NCI-H524 treated with DMSO at 0.1 percent for 48 hours (cell line): ENCODE results near the gene TRAPPC2L.

ENCODE experiments used
- DNase-seq: peaks from one replicate; lab custom pipeline; 2025; lab: John Stamatoyannopoulos, UW

TRAPPC2L gene

GRCh38 chr16:88856828-88857727, at the start of gene TRAPPC2L, which contains the start of gene GALNS:
TSS of gene TRAPPC2L (plus strand) at chr16:88857127. CDS start at chr16:88857151, 24 bp downstream.
TSS of gene GALNS (minus strand) at chr16:88856947. CDS start at chr16:88856877, 70 bp downstream.
- peak; percentile 73 for DNase-seq

DNA sequence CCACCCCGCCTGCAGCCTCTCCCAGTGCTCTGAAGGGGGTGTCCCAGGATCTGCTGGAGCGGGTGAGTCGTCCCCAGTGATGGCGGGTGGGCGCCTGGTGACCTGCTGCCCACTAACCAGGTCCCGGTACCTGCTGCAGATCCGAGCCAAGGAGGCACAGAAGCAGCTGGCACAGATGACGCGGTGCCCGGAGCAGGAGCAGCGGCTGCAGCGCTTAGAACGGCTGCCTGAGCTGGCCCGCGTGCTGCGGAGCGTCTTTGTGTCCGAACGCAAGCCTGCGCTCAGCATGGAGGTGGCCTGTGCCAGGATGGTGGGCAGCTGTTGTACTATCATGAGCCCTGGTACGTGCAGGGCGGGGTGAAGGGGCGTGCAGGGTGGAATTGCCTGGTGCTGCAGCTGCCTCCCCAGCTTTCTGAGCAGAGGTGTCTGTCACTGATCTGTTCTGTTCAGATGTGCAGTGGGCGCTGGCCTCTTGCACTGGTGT, 49.7 kb upstream of the TRAPPC2L start:
- no peak for DNase-seq

DNA sequence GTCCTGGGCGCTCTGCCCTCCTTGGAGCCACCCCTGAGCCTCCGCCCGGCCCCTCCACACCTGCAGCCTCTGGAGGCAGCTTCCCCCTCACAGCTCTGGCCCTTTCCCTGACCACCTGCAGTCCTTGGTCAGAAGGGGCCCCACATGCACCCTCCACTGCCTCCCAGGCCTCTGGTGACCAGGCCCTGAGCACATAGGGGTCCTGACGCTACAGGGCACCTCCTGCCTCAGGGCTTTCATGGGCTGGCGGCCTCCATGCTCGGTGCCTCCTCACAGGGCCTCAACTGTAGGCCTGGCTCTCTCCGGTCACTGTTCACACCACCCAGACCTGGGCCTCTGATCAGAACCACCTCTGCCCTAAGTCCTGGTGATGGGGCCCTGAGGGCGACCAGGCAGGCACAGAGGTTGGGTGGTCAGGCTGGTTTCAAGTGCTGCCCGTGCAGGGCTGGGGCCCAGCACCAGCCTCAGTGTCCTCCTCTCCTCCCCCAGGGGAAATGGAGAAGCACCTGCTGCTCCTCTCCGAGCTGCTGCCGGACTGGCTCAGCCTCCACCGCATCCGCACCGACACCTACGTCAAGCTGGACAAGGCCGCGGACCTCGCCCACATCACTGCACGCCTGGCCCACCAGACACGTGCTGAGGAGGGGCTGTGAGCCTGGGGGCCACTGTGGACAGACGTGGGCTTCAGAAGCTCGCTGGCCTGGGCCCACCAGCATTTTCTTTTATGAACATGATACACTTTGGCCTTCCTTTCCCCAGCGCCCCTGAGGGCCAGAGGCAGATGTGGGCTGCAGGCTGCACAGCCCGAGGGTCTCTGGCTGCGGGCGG, 49.1 kb upstream of the TRAPPC2L start:
- DNase-seq = no peak

- no peak for DNase-seq
These were observed 47.8 kb upstream of the TRAPPC2L start for GRCh38 chr16:88809068-88809675.

DNA sequence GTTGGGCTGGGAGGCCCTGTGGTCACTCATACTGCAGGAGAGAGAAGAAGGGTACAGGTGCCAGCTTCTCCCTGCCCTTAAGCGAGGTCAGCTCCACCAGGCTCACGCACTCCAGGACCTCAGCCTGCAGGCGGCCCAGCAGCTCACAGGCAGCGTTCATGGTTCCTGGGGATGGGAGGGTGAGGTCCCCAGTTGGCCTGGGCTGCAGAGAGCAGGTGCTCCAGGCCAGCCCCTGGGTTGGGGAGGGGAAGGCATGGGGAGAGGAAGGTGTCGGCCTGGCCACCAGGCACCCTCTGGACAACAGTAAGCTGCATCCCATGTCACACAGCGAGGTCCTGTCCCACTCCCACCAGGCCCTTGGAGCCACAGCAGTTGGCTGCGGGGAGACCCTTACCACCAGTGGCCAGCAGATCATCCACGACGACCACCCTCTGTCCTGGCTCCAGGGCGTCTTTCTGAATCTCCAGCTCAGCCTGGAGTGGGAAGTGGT, 47.2 kb upstream of the TRAPPC2L start:
- no peak for DNase-seq

GRCh38 chr16:88810166-88810911, 46.6 kb upstream of the TRAPPC2L start:
- no peak for DNase-seq

GRCh38 chr16:88810912-88811768, 45.8 kb upstream of the TRAPPC2L start:
- DNase-seq = peak; percentile 13

GRCh38 chr16:88811769-88812512, 45.0 kb upstream of the TRAPPC2L start, which contains the start of gene APRT:
TSS of gene APRT (minus strand) at chr16:88811928. CDS start at chr16:88811899, 29 bp downstream.
- DNase-seq = peak; percentile 37

DNA sequence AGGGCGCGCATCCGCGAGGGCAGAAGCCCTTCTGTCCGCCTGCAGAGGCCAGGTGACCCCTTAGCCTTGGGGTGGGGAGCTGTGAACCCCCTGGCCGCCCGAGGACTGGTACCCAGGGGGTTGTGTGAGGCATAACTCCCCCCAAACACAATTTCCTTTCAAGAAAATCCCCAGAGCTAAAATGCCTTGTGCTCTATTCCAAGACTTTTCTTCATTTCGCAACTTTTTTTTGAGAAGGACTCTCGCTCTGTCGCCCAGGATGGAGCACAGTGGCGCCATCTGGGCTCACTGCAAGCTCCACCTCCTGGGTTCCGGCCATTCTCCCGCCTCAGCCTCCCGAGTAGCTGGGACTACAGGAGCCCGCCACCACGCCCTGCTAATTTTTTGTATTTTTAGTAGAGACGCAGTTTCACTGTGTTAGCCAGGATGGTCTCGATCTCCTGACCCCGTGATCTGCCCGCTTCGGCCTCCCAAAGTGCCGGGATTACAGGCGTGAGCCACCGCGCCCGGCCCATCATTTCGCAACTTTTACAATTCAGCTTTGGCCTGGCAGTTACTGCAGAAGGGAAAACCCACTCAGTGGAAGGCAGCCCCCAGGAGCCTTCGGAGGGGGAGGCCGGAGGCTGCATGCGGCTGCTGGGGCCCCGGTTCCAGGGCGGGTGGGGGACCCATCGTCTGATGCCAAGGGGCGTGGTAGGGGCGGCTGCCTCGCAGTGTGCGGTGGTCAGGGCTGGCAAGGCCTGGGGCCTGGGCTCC, 44.2 kb upstream of the TRAPPC2L start:
- DNase-seq = no peak

DNA sequence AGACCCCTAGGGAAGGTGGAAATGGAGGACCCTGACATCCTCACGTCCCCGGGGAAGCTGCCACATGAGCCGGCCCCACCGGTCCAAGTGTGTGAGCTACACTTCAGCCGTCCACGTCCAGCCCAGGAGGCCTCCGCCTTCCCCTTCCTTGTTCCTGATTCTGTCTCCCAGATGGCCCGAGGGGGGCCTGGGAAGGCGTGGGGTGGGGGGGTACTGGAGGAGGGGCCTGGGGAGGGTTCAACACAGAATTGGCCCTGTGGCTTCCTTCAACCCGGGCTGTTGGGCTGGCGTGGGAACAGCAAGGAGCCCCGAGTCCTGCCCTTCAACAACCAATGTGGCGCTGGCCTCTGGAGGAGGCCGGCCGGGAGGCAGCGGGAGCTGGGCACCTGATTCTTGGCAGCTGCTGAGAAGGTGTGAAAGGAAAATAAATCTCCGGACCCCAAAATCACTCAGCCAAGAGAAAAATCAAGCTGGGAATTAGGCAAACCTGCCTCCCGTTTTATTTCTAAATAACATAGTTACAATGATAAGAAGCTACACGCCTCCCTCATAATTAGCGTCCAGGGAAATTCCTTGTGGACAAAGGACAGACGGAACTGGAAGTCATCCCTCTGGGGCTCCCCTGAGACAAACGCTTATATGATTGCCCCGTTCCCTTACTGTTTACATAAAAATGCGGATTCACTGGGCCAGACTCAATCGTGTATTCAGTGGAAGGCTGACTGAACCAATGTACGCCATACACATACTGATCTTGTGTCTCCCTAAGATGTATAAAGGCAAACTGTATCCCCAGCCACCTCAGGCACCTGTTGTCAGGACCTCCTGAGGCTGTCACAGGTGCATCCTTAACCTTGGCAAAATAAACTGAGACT, 43.4 kb upstream of the TRAPPC2L start:
- DNase-seq = no peak

DNA sequence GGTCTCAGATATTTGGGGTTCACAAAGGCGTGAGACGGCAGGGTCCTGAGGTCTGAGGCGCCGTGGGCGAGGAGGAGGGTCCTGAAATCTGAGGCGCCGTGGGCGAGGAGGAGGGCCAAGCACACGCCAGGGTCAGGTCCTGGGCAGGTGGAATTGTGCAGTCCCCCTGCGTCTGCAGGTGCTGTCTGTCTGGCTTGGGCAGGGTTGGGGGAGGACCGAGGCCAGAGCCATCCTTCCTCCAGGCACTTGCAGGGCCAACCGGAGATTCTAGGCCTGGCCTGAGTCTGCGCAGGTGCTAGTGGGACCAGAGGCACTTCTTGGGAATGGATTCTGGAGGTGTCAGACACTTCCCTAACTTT, 42.8 kb upstream of the TRAPPC2L start:
- DNase-seq = no peak

DNA sequence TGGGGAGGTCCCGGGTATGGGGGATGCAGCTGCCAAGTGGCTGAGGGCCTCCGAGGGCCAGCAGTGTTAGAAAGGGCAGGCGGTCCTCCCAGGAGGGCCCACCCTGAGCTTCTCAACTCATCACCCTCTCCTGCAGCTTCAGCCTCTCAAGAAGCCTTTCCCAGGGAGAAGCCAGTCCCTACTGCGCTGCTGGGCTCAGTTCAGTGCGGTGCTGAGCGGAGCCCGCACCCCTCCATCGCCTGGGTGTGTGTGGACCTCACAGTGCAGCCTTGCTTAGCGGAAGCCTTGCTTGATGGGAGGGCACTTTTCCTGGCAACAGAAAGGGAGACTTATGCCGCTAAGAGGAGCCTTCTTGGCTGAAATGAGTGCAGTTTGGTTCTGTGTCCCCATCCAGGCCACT, 41.7 kb upstream of the TRAPPC2L start:
- no peak for DNase-seq

- no peak for DNase-seq
These were observed 40.9 kb upstream of the TRAPPC2L start for GRCh38 chr16:88815901-88816589.

DNA sequence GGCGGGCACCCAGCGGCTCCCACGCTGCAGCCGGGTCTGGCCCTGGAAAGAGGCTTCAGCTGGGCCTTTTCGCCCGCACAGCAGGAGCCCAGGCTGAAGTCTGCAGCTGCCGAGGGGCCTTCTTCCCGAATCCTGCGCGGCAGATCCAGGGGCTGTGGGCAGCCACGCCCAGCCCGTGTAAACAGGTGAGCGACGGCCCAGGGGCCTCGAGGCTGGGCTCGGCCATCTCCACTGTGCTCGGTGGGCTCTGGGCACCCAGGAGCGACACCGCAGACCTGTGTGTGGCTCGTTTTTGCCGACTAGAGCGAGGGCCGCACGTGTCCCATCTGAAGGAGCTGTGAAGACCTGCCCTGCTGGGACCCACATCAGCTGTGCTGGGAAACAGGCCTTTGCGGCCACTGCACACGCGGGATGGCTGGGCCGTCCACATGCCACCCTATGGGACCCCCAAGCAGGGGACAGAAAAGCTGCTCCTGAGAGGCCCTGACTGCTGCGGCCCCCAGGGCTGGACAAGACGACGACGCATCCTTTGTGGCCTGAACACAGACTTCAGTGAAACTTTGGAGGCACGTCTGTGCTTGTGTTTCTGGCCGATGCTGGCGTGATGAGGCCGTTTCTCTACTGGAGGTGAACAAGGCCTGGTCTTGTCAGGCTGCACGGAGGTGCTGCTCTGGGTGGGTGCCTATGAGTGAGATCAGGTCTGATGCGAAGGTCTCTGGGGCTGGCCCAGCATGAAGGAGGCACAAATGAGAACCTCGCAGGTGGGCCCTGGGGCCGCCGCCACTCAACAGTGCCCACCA, 40.0 kb upstream of the TRAPPC2L start:
- DNase-seq = no peak

DNA sequence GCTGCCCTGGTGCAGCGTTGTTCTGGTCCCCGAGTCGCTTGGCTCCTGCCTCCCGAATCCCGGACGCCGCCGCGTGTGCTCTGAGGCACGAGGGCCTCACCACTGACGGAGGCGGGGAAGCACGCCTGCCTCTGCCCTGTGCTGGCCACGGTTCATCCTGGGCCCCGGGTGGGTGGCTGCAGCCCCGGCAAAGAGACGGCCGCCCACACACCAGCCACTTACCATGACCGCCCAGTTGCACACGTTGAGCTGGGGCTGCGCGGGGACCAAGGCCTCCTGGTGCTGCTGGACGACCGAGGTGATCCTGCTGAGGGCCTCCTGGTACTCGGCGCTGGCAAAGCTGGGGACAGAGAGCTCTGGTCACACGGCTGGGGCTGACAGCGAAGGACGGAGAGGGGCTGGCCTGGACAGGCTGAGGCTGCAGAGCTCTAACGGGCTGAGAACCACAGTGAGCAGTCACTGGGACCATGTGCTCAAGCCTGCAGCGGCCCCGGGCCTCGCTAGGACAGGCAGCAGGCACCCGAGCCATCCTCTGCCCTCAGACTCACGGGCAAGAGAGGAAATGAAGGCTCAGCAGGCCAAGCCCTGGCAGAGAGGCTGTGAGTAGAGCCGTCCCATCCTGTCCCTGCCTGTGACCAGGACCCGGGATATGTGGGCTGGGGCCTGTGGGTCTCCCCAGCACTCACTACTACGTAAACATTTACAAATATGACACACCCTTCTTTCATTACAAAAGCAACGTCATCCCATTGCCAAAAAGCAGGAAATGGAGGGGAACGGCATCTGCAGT, 38.9 kb upstream of the TRAPPC2L start:
- no peak for DNase-seq

DNA sequence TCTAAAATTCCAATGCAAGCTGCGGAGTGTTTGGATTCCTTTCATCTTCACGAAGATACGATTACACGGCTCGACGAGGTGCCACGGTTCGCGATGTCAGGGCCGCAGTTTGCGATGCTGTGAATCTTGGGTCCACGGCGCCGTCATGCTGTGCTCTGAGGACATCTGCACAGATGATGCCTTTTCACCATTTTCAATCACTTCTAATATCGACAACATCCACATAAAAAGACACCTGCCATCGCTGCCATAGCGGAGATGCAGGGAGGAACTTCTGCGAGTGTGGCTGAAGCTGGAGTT, 38.4 kb upstream of the TRAPPC2L start:
- DNase-seq = no peak
